Natural killer cell treated with Interleukin-12 subunit alpha and Interleukin-12 subunit beta and Interleukin-15 and Interleukin-18, amount 100 ng/mL, for 72 hours (primary cell): ENCODE data around the gene SSPN. TPM values are rescaled to one million over a fixed set of nuclear protein-coding genes. Genes with fewer than 3 reads are reported as not detected.

Experiments
- ATAC-seq, 2 donors: fragments of 150-1000 bp; cut with Tn5 transposase in 1 of 2; sonication (Bioruptor Pico), chemical (Tn5 transposase) in 1 of 2; 2 replicates each; pipeline ENCODE4 v1.10.0; 2021
- DNase-seq: peaks from one replicate; pipeline ENCODE4 v3.0.0; 2022; ENCODE audit warnings: low spot score
- H3K27ac Mint-ChIP-seq, 2 donors: 1 replicate in 1 of 2; 2 replicates in 1 of 2; pipeline ENCODE4 v1.8.0; 2022; ENCODE audit warnings: mixed read lengths in 2 of 2, mild to moderate bottlenecking in 1 of 2, moderate library complexity in 1 of 2
- H3K27me3 Mint-ChIP-seq, 2 donors: 1 replicate in 1 of 2; 2 replicates in 1 of 2; pipeline ENCODE4 v1.8.0; 2022; ENCODE audit warnings: mixed read lengths in 2 of 2
- H3K36me3 Mint-ChIP-seq: one replicate; pipeline ENCODE4 v1.8.0; 2022; ENCODE audit warnings: mixed read lengths
- H3K4me1 Mint-ChIP-seq, 2 donors: 1 replicate in 1 of 2; 2 replicates in 1 of 2; pipeline ENCODE4 v1.8.0; 2022; ENCODE audit warnings: low read depth in 2 of 2, mixed read lengths in 2 of 2, mild to moderate bottlenecking in 1 of 2
- H3K4me3 Mint-ChIP-seq: one replicate; pipeline ENCODE4 v1.8.0; 2022; ENCODE audit warnings: mixed read lengths
- H3K9me3 Mint-ChIP-seq: 2 replicates; pipeline ENCODE4 v1.8.0; 2022; ENCODE audit warnings: mixed read lengths
- total RNA-seq, 2 donors: library from RNA; stranded (reverse); gene quantifications; one replicate each; pipeline ENCODE4 v1.2.3, GENCODE V29; 2022

The SSPN gene
- total RNA-seq, 2 donors from 2014 or later = 1.3 TPM; not detected in 1

- H3K36me3 Mint-ChIP-seq = no peaks in the 10 kb centered on the region
- peaks cover 14 to 35% of the 10 kb centered on the region in 2 donors for H3K27me3 Mint-ChIP-seq
- H3K4me3 Mint-ChIP-seq = no peak overlapping the region
- no peaks in the 10 kb centered on the region for H3K4me1 Mint-ChIP-seq
- no peak for DNase-seq
- no peaks in the 10 kb centered on the region for H3K9me3 Mint-ChIP-seq
- no peak overlapping the region for H3K27ac Mint-ChIP-seq
- ATAC-seq = no peak
Measured at GRCh38 chr12:26172539-26172938, 22.8 kb upstream of the SSPN start.

- Mint-ChIP-seq H3K4me3 (no peak overlapping the region), H3K36me3 (no peaks in the 10 kb centered on the region), H3K9me3 (no peaks in the 10 kb centered on the region), H3K4me1 (no peaks in the 10 kb centered on the region), H3K27me3 (peaks cover 14 to 35% of the 10 kb centered on the region in 2 donors), H3K27ac (no peak overlapping the region)
- no peak for DNase-seq
- no peak for ATAC-seq
Measured at GRCh38 chr12:26172946-26173552, 22.3 kb upstream of the SSPN start.

GRCh38 chr12:26176725-26177124 lies 18.6 kb upstream of the SSPN start:
- Mint-ChIP-seq H3K36me3 (no peaks in the 10 kb centered on the region), H3K4me3 (no peak overlapping the region), H3K4me1 (no peaks in the 10 kb centered on the region), H3K27me3 (peaks cover 24 to 66% of the 10 kb centered on the region in 2 donors), H3K9me3 (no peaks in the 10 kb centered on the region), H3K27ac (no peak overlapping the region)
- ATAC-seq (no peak), DNase-seq (no peak)

- no peaks in the 10 kb centered on the region for H3K36me3 Mint-ChIP-seq
- H3K27ac Mint-ChIP-seq = no peak overlapping the region
- ATAC-seq (no peak), DNase-seq (no peak)
- no peaks in the 10 kb centered on the region for H3K9me3 Mint-ChIP-seq
- no peak overlapping the region for H3K4me3 Mint-ChIP-seq
- peaks cover 24 to 68% of the 10 kb centered on the region in 2 donors for H3K27me3 Mint-ChIP-seq
- H3K4me1 Mint-ChIP-seq = no peaks in the 10 kb centered on the region
Measured at GRCh38 chr12:26177283-26177682, 18.1 kb upstream of the SSPN start.

GRCh38 chr12:26179826-26180225 lies 15.5 kb upstream of the SSPN start:
- no peak for DNase-seq
- no peaks in the 10 kb centered on the region for H3K4me1 Mint-ChIP-seq
- ATAC-seq = no peak
- no peaks in the 10 kb centered on the region for H3K9me3 Mint-ChIP-seq
- H3K27me3 Mint-ChIP-seq = peaks cover 20 to 50% of the 10 kb centered on the region in 2 donors
- H3K4me3 Mint-ChIP-seq = no peak overlapping the region
- H3K27ac Mint-ChIP-seq = no peak overlapping the region
- H3K36me3 Mint-ChIP-seq = no peaks in the 10 kb centered on the region

GRCh38 chr12:26182377-26182776 lies 13.0 kb upstream of the SSPN start:
- Mint-ChIP-seq H3K4me1 (no peaks in the 10 kb centered on the region), H3K27me3 (peaks cover 14 to 40% of the 10 kb centered on the region in 2 donors), H3K27ac (no peak overlapping the region), H3K4me3 (no peak overlapping the region), H3K36me3 (no peaks in the 10 kb centered on the region), H3K9me3 (no peaks in the 10 kb centered on the region)
- no peak for DNase-seq
- no peak for ATAC-seq

GRCh38 chr12:26185532-26186320 lies 9.6 kb upstream of the SSPN start:
- Mint-ChIP-seq H3K27me3 (peaks cover 14 to 34% of the 10 kb centered on the region in 2 donors), H3K27ac (no peak overlapping the region), H3K4me1 (no peaks in the 10 kb centered on the region), H3K9me3 (no peaks in the 10 kb centered on the region), H3K4me3 (no peak overlapping the region), H3K36me3 (no peaks in the 10 kb centered on the region)
- DNase-seq (no peak), ATAC-seq (no peak)

- DNase-seq = no peak
- no peaks in the 10 kb centered on the region for H3K4me1 Mint-ChIP-seq
- H3K27me3 Mint-ChIP-seq = peaks cover 20 to 37% of the 10 kb centered on the region in 2 donors
- no peak overlapping the region for H3K4me3 Mint-ChIP-seq
- H3K9me3 Mint-ChIP-seq = no peaks in the 10 kb centered on the region
- ATAC-seq = no peak
- H3K36me3 Mint-ChIP-seq = no peaks in the 10 kb centered on the region
- no peak overlapping the region for H3K27ac Mint-ChIP-seq
Measured at GRCh38 chr12:26187014-26187798, 8.2 kb upstream of the SSPN start.

- Mint-ChIP-seq H3K36me3 (no peaks in the 10 kb centered on the region), H3K27ac (no peak overlapping the region), H3K4me1 (no peaks in the 10 kb centered on the region), H3K9me3 (no peaks in the 10 kb centered on the region), H3K27me3 (peaks cover 20 to 39% of the 10 kb centered on the region in 2 donors), H3K4me3 (no peak overlapping the region)
- DNase-seq (no peak), ATAC-seq (no peak)
Measured at GRCh38 chr12:26188127-26188526, 7.2 kb upstream of the SSPN start.

- no peak for ATAC-seq
- H3K27ac Mint-ChIP-seq = no peak overlapping the region
- DNase-seq = no peak
- H3K36me3 Mint-ChIP-seq = no peaks in the 10 kb centered on the region
- H3K4me3 Mint-ChIP-seq = no peak overlapping the region
- H3K4me1 Mint-ChIP-seq = no peaks in the 10 kb centered on the region
- H3K9me3 Mint-ChIP-seq = no peaks in the 10 kb centered on the region
- H3K27me3 Mint-ChIP-seq = peaks cover 21 to 39% of the 10 kb centered on the region in 2 donors
Measured at GRCh38 chr12:26188641-26189040, 6.7 kb upstream of the SSPN start.

GRCh38 chr12:26192142-26192541 lies 3.2 kb upstream of the SSPN start:
- Mint-ChIP-seq H3K4me1 (peaks cover 0 to 3% of the 10 kb centered on the region in 2 donors), H3K4me3 (no peak overlapping the region), H3K36me3 (no peaks in the 10 kb centered on the region)

GRCh38 chr12:26193539-26193938 lies 1.8 kb upstream of the SSPN start:
- Mint-ChIP-seq H3K27me3 (peaks cover 35 to 43% of the 10 kb centered on the region in 2 donors), H3K27ac (no peak overlapping the region), H3K4me1 (peaks cover 0 to 3% of the 10 kb centered on the region in 2 donors), H3K4me3 (no peak overlapping the region), H3K36me3 (no peaks in the 10 kb centered on the region), H3K9me3 (no peaks in the 10 kb centered on the region)
- ATAC-seq (no peak), DNase-seq (no peak)

More at GRCh38 chr12:26192142-26192541, 3.2 kb upstream of the SSPN start:
- H3K27ac Mint-ChIP-seq = no peak overlapping the region
- DNase-seq (no peak), ATAC-seq (no peak)
- no peaks in the 10 kb centered on the region for H3K9me3 Mint-ChIP-seq
- peaks cover 35 to 41% of the 10 kb centered on the region in 2 donors for H3K27me3 Mint-ChIP-seq

GRCh38 chr12:26195641-26196420 lies 458 bp downstream of the SSPN start:
- H3K4me1 Mint-ChIP-seq = peaks cover 0 to 3% of the 10 kb centered on the region in 2 donors
- DNase-seq = no peak
- H3K9me3 Mint-ChIP-seq = no peaks in the 10 kb centered on the region
- peak overlapping the region; percentile 63 for H3K4me3 Mint-ChIP-seq
- no peak overlapping the region for H3K27ac Mint-ChIP-seq
- H3K27me3 Mint-ChIP-seq = peaks cover 27 to 51% of the 10 kb centered on the region in 2 donors
- no peaks in the 10 kb centered on the region for H3K36me3 Mint-ChIP-seq
- ATAC-seq = peak in 1 of 2 donors; percentile 33
